Heart left ventricle (tissue), 13 donors: ENCODE results near the gene SMIM1.

ENCODE experiments used
- CTCF ChIP-seq, 12 donors: fragments of 200-600 bp; sonication (generic) in 4 of 12; IDR thresholded peaks; one replicate each; pipeline versions ENCODE4 v1.5.0 to v1.8.0; 2018 to 2022; ENCODE audit warnings: antibody characterized with exemption in 12 of 12, mild to moderate bottlenecking in 5 of 12
- POLR2A ChIP-seq, 2 donors: fragments of 450-650 bp; IDR thresholded peaks; one replicate each; pipeline ENCODE4 v1.6.1; 2017; ENCODE audit warnings: antibody characterized with exemption in 2 of 2, mild to moderate bottlenecking in 2 of 2, moderate library complexity in 2 of 2
- donor health status: ischemic (EF 13 %, LVEDD 7.1; RV severe dilation, severe dysfunction).
- donor health status: DM: no; HTN: yes; CAD: no.
- donor health status: DM: no; HTN: no; CAD: no.
- donor health status: ischemic (EF 25% LVEDD 6.9; RV normal size, moderate dysfunction).
- donor health status: ischemic (EF 25% LVEDD 5.7; RV mildly dilated, moderate dysfunction).
- donor health status: ischemic (EF 35%, LVEDD 5.7; RV mildly dilated, moderate dysfunction).
- donor health status: nonischemic (EF 11% LVEDD 7.7; RV severe dilation, severe dysfunction).
- donor health status: DM: yes; HTN: yes; CAD: no.
- donor health status: PGD.
- donor health status: ischemic (EF 29% LVEDD 5.4; RV normal size, mild dysfunction).
- donor health status: nonischemic (EF 23%, LVEDD 6.1; RV moderate dilation, normal function).

GRCh38 chr1:3740752-3741151 is 31.8 kb upstream of the SMIM1 start:
- TF ChIP-seq CTCF (IDR thresholded peaks at IDR 0.05) (no peak), POLR2A (IDR thresholded peaks at IDR 0.05) (no peak)
